GM21737 (cell line): ENCODE results near the gene SMIM36.
"Not testable (repeated sequence)": the region's sequence is repeated elsewhere in the genome, so short reads cannot be mapped to it uniquely, and the experiment has no call there.

Experiments
- ATAC-seq: cut with Tn5 transposase; IDR thresholded peaks from one replicate; pipeline ENCODE4 v1.9.1; 2021; ENCODE audit warnings: mild to moderate bottlenecking, moderate library complexity; ENCODE audit not compliant: unreplicated experiment

SMIM36 gene

GRCh38 chr17:55436224-55437158, 74.8 kb downstream of the SMIM36 start:
- ATAC-seq: no peak

DNA sequence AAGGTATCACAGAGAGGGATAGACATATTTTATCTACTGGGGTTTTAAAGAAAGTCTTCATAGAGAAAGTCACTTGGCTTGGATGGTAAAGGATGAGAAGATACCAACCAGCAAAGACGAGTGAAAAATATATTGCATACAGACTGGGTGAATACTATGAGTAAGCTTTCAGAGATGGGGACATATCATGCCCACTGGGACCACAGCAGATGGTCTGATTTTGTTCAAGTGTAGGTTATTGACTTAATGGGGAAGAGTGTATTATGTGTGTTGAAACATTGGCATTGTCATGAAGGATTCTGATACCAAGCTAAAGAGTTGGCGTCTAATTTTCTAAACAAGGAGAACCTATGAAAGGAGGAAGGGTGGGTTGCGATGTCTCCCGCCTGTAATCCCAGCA, 75.8 kb downstream of the SMIM36 start:
- no peak for ATAC-seq

DNA sequence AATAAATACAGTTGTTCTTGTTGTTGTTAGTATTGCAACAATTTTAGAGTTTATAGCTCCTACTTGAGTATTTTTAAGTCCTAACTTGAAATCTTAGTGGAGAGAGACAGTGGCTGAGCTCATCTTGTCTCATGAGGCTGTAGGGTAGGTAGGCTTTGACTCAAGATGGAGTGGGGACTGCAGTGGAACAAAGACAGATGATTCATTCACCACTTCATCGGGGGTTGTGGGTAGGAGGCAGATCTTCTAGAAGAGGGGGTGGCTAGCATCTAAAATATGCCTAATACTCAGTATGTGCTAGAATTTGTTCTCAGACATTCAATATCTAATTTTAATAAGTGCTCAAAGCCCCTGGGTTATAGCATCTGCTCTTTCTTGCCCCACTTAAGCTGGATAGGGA, 76.5 kb downstream of the SMIM36 start:
- ATAC-seq: no peak

DNA sequence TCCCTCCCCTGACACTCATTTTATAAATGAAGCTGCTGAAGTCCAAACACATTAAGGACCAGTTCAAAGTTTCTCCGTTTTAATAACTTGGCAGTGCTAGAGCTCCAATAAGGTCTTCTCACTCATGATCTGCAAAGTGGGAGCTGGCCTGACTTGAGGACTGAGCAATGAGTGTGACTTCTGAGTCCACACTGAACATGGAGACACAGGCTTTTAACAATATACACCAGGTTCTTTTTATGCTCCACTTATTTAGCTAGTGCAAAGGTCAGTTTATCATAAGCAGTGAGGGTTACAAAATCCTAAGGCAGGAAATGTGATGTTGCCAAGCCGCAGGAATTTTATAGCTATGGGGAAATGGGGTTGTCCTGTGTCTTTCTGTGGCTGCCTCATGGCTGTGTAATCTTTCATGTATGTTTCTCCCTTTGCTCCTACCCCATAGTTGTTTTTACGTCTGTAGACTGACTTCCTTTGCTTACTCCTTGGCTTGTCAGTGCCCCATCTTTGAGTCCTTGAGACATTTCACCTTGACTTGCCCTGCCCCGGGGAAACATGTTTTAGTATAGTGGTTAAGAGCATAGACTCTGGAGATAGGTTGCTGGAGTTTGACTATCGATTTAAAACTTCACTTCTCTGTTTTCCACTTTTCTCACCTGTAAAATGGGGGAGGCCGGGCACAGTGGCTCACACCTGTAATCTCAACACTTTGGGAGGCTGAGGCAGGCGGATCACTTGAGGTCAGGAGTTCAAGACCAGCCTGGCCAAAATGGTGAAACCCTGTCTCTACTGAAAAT, 77.4 kb downstream of the SMIM36 start:
- ATAC-seq: no peak

DNA sequence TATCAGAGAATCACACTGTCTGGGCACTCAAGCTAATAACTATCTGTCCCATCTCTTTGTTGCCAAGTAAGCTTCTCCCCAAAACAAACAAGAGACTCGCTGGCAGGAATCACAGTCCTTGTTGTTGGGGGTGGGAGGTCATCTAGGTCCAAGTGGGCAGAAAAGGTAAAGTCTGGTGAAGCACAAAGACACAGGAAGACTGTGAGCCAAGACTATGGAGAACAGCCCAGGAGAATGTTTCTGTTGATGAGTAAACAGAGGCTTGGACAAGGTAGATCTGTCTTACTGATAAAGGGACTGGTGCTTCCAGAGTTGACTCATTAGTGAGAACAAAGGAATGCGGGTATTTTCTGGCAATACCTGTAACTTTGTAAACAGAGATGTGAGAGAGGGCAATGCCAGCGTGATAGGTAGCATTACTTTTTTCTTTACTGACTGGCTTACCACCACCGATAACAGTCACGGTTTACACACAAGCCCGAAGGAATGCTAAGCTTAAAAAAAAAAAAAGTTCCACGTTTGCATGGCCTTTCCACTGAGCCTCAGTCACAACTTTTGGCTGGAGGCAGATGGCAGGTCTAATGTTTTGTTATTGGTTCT, 78.1 kb downstream of the SMIM36 start:
- no peak for ATAC-seq

- no peak for ATAC-seq
Measured at GRCh38 chr17:55432358-55433028, 78.8 kb downstream of the SMIM36 start.

GRCh38 chr17:55431914-55432313, 79.3 kb downstream of the SMIM36 start:
- not testable (repeated sequence) for ATAC-seq

- no peak for ATAC-seq
Measured at GRCh38 chr17:55430541-55431288, 80.5 kb downstream of the SMIM36 start.

- no peak for ATAC-seq
Measured at GRCh38 chr17:55427587-55427882, 83.7 kb downstream of the SMIM36 start.

DNA sequence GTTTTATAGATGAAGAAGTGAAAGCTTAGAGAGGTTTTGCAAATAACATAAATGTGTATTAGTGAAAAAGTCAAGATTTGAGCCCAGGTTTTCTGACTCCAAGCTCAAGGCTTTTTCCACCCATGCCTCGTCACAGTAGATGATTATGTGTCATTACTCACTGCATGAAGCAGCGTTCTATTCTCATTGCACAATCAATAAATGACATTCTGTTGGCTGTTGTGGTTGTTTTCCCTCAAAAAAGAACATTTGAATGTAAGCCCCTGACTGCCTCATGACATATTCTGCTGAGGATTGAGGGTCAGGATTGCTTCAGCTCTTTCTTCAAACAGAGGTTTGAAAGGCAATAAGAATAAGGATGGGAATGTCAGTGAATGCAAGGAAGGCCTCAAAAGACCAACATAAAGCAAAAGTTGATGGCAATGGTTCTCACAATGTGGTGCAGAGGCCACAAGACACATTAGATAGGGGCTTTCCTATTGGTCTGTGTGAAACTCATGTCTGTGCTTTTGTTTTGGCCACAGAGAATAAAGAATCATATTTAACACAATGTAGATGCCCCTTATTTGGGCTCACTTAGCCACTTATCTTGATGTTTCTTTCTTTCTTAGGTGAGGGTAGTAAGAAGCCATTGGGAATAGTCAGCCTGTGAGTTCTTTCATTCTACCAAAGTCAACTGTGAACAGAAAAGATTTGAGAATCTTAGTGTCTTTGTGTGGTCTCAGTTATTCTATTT, 84.2 kb downstream of the SMIM36 start:
- peak; percentile 39 for ATAC-seq

DNA sequence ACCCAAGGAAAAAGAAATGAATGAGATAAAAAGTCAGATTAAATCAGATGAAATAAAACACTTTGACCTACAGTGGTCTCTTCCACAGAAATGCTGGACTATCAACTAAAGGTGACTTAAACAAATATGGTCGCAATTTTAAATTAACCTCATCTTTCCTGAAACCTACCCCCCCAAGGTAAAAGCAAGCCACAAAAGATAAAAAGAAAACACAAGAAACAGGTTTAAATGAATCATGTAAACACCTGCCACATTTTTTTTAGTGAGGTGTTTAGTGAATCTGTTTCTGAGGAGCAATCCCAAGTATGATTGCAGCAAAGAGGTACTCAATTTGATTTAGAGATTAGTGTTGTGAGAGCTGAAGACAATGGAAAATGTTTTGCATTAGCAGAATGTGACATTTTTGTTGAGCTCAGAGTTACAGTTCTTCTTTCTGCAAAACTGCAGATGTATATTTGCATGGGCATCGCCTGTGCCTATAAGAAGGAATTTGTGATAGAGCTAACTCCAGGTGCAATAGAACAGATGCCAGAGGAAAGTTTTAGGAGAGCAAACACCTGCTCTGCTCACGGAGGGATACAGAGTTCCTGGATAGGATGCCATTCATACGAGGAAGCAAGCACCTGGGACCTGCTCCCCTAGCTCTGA, 86.2 kb downstream of the SMIM36 start:
- no peak for ATAC-seq

DNA sequence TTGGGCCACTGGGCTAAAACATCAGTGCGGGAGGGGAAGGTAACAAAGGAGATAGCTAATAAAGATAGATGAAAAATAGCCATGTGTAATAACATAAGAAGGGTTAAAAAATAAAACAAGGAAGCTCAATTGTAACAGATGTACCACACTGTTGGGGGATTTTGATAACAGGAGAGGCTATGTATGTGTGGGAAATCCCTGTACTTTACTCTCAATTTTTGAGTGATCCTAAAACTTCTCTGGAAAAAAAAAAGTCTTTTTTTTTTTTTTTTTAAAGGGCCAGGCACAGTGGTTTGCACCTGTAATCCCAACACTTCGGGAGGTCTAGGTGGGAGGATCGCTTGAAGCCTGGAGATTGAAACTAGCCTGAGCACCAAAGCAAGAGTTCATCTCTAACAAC, 87.7 kb downstream of the SMIM36 start:
- no peak for ATAC-seq

DNA sequence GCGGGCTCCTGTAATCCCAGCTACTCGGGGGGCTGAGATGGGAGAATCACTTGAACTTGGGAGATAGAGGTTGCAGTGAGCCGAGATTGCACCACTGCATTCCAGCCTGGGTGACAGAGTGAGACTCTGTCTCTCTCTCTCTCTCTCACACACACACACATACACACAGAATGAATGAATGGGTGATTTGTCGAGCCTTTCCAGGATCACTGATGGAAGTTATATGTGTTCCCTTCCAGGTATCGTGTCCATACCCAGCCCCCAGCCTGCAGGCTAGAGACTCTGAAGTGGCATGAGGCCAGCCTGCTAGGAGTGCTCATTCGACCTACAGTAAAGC, 88.5 kb downstream of the SMIM36 start:
- ATAC-seq: not testable (repeated sequence)

GRCh38 chr17:55421179-55421934, 89.9 kb downstream of the SMIM36 start, which contains the start of gene MMD:
MMD (minus strand) TSS chr17:55421835; CDS start chr17:55421695, 140 bp downstream.
- peak; percentile 8 for ATAC-seq

DNA sequence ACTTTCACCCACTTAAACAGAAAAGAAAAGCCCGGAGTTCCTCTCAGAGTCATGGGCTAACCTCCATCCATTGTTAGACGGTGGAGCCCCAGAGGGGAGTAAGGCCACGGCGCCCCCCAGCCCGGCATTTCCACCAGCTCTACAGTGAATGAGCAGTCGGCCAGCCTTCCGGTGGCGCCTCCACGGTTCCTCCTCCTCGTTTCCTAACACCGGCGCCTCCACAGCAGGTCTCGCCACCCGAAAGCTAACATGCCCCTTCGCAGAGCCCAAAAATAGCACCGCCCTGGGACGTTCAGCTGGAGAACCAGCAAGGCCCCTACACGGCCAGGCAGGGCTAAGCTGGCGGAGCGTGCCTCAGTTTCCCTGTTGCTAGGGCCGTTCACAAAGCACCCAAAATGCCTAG, 90.5 kb downstream of the SMIM36 start:
- ATAC-seq: no peak

- peak; percentile 30 for ATAC-seq
Measured at GRCh38 chr17:55420067-55420775, 91.0 kb downstream of the SMIM36 start.

DNA sequence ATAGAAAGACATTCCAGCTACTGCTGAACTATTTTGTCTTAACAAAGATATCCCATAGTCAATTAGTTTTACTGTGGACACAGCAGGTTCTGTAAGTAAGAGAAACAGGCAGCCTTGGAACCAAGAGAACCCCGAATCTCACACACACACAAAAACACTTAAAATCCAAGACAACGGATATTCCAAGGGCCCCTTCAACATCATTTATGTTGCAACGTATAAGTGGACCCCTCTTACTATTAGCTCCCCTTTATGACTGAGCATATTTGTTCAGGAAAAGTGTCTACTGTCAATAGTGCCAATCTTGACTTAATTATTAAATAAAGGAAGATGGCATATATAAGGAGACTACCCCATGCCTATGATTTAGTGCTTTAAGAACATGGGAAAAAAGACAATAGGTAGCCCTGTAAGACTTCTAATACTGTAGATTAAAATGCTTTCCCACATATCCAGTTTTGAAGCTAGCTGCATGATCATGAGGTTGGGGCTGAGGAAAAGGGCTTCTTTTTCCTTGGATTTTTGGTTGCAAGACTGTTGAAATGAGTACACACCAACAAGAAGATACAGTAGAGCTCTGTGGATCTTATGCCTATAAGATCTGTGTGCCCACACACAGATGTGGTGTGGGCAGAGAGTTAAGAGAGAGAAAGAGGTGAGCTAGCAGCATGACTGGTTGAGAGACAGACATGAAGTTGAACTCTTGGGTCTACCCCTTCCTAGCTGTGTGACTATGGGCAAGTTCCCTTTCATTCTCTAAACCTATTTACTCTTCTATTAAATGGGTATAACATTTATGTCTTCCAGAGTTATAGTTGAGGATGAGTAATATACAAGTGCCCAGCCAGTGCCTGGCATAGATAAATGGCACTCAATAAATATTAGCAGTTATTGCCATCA, 92.6 kb downstream of the SMIM36 start:
- no peak for ATAC-seq
